Mesodermal cell (in vitro differentiated cells): ENCODE results near the gene ZDHHC9.
A peak's percentile ranks its signal among the peaks of the same experiment; 100 is the strongest.

Experiments used
- H3K27ac ChIP-seq: 2 replicates; pipeline ENCODE4 v1.7.0; 2013; ENCODE audit warnings: mild to moderate bottlenecking, low read depth, low read length, moderate library complexity; ENCODE audit not compliant: severe bottlenecking
- H3K36me3 ChIP-seq: 2 replicates; pipeline ENCODE4 v1.7.1; 2013; ENCODE audit warnings: mild to moderate bottlenecking, low read length, moderate library complexity; ENCODE audit not compliant: control insufficient read depth, insufficient read depth
- H3K4me1 ChIP-seq: one replicate; pipeline ENCODE4 v1.7.1; 2013; ENCODE audit warnings: mild to moderate bottlenecking, low read length; ENCODE audit not compliant: insufficient read depth, control insufficient read depth, poor library complexity, severe bottlenecking
- H3K4me3 ChIP-seq: 2 replicates; pipeline ENCODE4 v1.7.0; 2013; ENCODE audit warnings: low read length, control low read depth, mild to moderate bottlenecking; ENCODE audit not compliant: insufficient read depth, poor library complexity, severe bottlenecking; ENCODE audit errors: extremely low read depth
- H3K9me3 ChIP-seq: 2 replicates; pipeline ENCODE4 v1.7.1; 2013; ENCODE audit warnings: mild to moderate bottlenecking, low read length, moderate library complexity; ENCODE audit not compliant: control insufficient read depth
- WGBS, 2 experiments: methylation state at CpG; one replicate each; pipeline ENCODE4 v1.1.5; 2013; ENCODE audit warnings: missing lambda C conversion rate in 2 of 2; ENCODE audit not compliant: insufficient coverage in 2 of 2; 5-methylcytosine and 5-hydroxymethylcytosine counted together

ZDHHC9 gene

DNA sequence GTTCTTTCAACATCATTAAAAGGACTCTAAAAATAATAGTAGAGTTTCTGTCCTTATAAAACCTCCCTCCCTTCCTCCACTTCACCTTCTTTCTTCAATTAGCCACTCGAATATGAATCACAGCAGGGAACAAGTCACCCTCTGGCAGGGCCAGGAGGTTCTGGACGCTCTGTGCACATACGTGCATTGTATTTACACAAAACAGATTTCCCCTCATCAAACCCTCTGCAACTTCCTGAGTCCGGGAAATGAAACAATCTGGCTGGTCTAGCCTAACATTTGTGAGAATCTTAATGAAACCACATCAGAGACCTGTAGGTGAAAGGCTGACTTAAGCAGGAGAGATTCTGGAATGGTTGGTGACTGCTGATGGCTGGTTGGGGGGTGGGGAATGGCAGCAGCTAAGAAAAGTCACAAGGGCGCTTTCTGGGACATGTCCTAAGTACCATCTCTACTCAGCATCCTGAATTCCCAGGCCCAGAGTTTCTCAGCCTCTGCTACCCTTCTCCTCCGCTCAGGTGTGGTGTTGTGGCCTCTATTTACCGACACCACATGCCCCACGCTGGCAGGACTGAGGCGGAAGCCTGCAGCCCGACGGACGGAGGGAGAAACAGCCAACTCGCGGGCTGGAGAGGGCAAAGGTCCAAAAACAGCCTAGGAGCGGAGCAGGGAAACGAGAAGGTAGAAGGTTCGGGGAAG is 1.0 kb downstream of the ZDHHC9 start:
- H3K27ac ChIP-seq: no peak overlapping the region
- H3K36me3 ChIP-seq: peaks cover 11% of the 10 kb centered on the region
- H3K4me3 ChIP-seq: peak overlapping the region; percentile 61
- WGBS, 2 experiments: 10 to 80% methylated on average over 2 of the region's 17 CpGs
- H3K4me1 ChIP-seq: peaks cover 3% of the 10 kb centered on the region
- no peaks in the 10 kb centered on the region for H3K9me3 ChIP-seq

GRCh38 chrX:129840344-129840743 is 3.3 kb downstream of the ZDHHC9 start:
- Histone ChIP-seq H3K36me3 (peaks cover 20% of the 10 kb centered on the region), H3K27ac (no peak overlapping the region), H3K4me3 (no peak overlapping the region), H3K9me3 (no peaks in the 10 kb centered on the region), H3K4me1 (peaks cover 3% of the 10 kb centered on the region)
- 94% methylated on average over 3 of the region's 5 CpGs; no CpG with 5 or more reads in 1 of the 2 experiments for WGBS, 2 experiments

DNA sequence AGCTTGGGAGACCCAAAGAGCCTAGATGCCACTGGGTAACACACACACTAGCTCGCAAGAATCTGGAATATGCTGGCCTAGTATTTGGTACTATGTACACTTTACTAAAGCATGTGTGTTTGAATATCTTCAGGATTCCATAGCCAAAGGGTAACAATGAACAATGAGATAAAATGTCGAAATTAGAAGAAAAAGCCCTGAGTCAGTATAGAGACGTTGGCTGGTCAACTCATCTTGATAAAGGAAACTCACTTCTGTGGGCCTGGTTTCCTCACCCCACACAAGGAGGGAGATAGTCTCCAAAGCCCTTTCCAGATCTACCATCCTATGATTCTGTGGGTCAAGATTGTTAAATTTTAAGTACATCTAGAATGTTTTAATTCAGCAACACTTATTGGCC is 6.9 kb downstream of the ZDHHC9 start:
- no CpG with 5 or more reads among the region's 3 CpGs for WGBS, 2 experiments
- H3K27ac ChIP-seq: no peak overlapping the region

DNA sequence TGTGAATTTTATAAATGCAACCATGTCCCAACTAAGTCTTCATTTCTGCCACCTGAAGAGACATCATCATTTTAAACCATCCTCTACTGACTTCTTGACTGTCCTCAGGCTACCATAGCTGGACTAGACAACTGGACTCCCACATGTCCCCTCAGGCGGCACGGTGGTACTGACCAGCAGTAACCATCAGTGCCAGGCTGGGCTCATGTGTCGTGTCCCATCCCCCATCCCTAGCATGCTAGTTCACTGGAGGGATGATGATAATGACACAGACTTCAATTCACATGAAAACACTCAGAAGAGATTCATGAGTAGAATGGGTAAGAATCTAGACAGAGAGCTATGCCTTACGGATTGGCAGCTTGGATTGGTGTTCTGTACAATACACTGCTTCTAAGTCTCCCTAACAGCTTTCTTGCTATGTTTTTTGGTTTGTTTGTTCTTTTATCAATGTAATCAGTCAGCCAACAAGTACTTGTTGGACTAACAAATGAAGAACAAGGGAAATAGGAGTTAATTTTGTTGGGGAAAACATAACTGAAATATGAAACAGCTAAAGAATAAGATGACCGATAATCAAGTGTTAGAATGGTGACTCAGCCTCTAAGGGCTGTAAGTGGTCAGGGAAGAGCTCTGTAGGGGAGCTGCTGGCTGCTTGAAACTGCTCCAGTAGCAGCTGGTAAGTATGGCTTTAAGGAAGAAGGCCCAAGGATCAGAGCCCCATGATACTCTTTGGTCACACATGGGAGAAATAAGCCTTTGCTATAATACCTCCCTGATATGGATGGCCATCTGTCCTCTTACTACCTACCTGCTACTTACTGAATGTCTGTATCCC is 10.3 kb downstream of the ZDHHC9 start:
- H3K4me1 ChIP-seq: no peaks in the 10 kb centered on the region
- H3K27ac ChIP-seq: no peak overlapping the region
- H3K4me3 ChIP-seq: no peak overlapping the region
- no peaks in the 10 kb centered on the region for H3K9me3 ChIP-seq
- H3K36me3 ChIP-seq: peaks cover 27% of the 10 kb centered on the region
- WGBS, 2 experiments: 92% methylated on average over 2 of the region's 5 CpGs; no CpG with 5 or more reads in 1 of the 2 experiments

More for the DNA sequence above, 6.9 kb downstream of the ZDHHC9 start:
- H3K9me3 ChIP-seq: no peaks in the 10 kb centered on the region
- no peak overlapping the region for H3K4me3 ChIP-seq
- peaks cover 24% of the 10 kb centered on the region for H3K36me3 ChIP-seq
- peaks cover 3% of the 10 kb centered on the region for H3K4me1 ChIP-seq

DNA sequence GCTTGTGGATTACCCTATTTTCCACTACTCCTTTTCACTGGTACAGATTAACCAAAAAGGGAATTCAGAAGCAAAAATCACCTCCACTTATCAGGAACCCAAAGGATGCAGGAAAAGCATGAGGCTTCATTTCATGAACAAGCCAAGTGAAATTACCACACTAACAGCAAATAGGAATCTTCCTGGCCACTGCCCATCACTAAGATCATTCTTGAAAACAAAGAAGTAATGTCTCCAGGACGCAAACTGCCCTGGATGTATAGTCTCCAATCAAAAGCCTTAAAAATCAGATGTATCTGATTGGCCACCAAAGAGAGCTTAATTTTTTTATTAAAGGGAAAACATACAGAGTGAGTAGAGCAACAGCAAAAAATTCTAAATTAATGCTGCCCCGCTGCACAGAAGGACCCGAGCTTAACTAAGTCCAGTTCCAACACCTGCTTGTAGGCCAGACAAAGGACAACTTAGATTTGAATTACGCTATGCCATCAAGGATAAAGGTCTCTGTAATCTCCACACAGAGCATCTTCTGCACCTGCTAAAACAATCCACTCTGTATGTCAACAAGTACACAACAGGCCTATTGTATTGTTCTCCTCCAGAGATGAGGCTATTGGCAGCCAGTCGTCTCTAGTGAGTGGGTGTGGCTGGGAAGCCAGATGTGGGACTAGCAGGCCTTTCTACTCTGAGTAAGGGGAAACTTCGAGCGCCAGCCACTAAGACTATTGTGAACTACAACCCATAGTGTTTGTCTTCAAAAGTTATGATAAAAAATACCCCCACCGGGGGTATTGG is 12.4 kb downstream of the ZDHHC9 start:
- H3K27ac ChIP-seq: no peak overlapping the region
- 93 to 100% methylated on average over 2 to 3 of the region's 8 CpGs for WGBS, 2 experiments

DNA sequence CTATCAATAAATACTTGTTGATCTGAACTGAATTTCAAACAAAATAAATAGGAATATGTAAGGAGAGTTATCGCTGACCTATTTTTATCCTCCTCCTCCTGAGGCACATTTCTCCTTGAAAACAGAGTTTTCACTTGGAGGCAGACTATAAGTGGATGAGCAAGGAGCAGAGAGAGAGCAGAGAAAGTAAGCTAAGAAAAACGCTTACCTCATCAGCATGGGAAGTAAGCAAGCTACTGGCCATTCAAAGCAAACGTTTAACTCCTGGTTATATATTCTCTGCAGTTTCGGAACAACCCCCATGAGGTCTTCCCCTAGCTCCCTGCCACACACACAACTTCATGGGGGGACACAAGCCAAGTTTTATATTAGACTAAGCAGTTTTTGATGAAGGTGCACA is 13.2 kb downstream of the ZDHHC9 start:
- Histone ChIP-seq H3K27ac (no peak overlapping the region), H3K36me3 (peaks cover 20% of the 10 kb centered on the region), H3K4me1 (no peaks in the 10 kb centered on the region), H3K9me3 (no peaks in the 10 kb centered on the region), H3K4me3 (no peak overlapping the region)
- 40% methylated on average over 1 of the region's 4 CpGs; no CpG with 5 or more reads in 1 of the 2 experiments for WGBS, 2 experiments

More for the DNA sequence above, 12.4 kb downstream of the ZDHHC9 start:
- H3K9me3 ChIP-seq: no peaks in the 10 kb centered on the region
- no peaks in the 10 kb centered on the region for H3K4me1 ChIP-seq
- H3K36me3 ChIP-seq: peaks cover 20% of the 10 kb centered on the region
- no peak overlapping the region for H3K4me3 ChIP-seq

DNA sequence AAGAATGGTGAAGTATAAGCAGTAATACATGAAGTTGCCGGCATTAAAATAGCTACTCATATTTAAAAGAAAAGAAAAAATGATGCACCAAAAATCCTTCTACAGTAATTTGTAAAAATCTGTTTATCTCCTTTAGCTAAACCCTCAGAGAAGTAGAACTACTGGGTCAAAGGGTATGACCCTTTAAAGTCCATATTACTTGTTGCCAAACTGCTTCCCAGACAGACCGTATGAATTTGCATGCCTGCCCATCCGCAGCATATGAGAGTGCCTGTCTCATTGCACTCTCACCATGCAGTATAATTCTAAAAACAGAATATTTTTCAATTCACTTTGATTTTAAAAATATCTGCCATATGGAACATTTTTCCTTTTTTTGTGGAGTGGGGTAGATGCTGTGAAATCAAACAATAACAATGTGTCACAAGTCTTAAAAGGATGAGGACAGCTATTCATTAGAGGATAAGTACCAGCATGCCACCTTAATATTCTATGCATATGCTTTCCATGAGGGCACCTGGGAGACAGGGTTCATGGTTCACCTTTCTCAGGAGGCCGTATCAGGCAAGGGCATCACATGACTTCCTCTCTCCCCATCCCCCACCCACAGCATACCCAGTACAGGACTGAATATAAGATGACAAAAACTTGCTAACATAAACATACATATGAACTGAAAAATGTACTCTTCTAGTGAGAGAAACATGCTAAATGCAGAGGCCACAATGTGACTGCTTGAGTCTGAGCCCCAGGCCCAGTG is 17.8 kb downstream of the ZDHHC9 start:
- 100% methylated on average over 1 of the region's 4 CpGs; no CpG with 5 or more reads in 1 of the 2 experiments for WGBS, 2 experiments
- H3K36me3 ChIP-seq: peaks cover 22% of the 10 kb centered on the region

GRCh38 chrX:129824620-129825019 is 19.1 kb downstream of the ZDHHC9 start:
- Histone ChIP-seq H3K36me3 (peaks cover 20% of the 10 kb centered on the region), H3K4me3 (no peak overlapping the region), H3K4me1 (no peaks in the 10 kb centered on the region), H3K9me3 (no peaks in the 10 kb centered on the region), H3K27ac (no peak overlapping the region)
- no CpG with 5 or more reads among the region's 4 CpGs for WGBS, 2 experiments

More for the DNA sequence above, 17.8 kb downstream of the ZDHHC9 start:
- Histone ChIP-seq H3K9me3 (no peaks in the 10 kb centered on the region), H3K4me3 (no peak overlapping the region), H3K4me1 (no peaks in the 10 kb centered on the region), H3K27ac (no peak overlapping the region)

DNA sequence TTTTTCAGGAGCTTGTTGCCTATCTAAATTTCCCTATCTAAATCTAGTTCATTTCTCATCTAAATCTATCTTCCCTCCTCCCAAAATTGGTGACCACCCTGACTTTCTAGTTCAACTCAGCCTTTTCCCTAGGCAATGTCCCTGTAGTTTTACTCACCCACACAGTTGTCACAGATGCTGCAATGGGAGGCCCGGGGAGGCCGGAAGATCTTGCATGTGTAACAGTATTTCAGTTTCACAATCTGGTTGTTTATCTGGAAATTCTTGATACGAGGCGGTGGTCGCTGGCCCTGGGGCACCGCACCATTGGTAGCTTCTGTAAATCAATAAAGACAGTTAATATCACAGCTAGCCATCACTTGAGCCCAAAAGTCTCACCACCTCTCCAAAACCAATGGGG is 20.2 kb downstream of the ZDHHC9 start:
- H3K9me3 ChIP-seq: no peaks in the 10 kb centered on the region
- 100% methylated on average over 2 of the region's 6 CpGs; no CpG with 5 or more reads in 1 of the 2 experiments for WGBS, 2 experiments
- H3K27ac ChIP-seq: no peak overlapping the region
- H3K36me3 ChIP-seq: peaks cover 12% of the 10 kb centered on the region
- H3K4me3 ChIP-seq: no peak overlapping the region
- H3K4me1 ChIP-seq: no peaks in the 10 kb centered on the region

- no peaks in the 10 kb centered on the region for H3K9me3 ChIP-seq
- no CpG with 5 or more reads among the region's 2 CpGs for WGBS, 2 experiments
- no peaks in the 10 kb centered on the region for H3K4me1 ChIP-seq
- H3K27ac ChIP-seq: no peak overlapping the region
- H3K4me3 ChIP-seq: no peak overlapping the region
- H3K36me3 ChIP-seq: peaks cover 11% of the 10 kb centered on the region
These were observed 20.6 kb downstream of the ZDHHC9 start for GRCh38 chrX:129823115-129823514.
